Stimulated activated CD4-positive, alpha-beta T cell treated with anti-CD3 and anti-CD28 coated beads, Interleukin-1b, Interleukin-23, amount 100 ng/mL, for 48 hours (primary cell): ENCODE measurements around the gene STH.
"Not testable (repeated sequence)": the region's sequence is repeated elsewhere in the genome, so short reads cannot be mapped to it uniquely, and the experiment has no call there.

Experiments used
- DNase-seq: peaks from one replicate; pipeline ENCODE4 v3.0.0-alpha.2; 2020

The STH gene, protein sequence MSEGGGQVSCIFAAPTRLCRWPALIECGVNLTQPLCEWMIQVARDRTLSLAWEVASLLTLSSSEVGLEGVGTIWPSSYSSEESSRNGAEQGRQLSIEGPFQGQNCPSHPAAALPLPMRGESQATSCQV

GRCh38 chr17:45998987-45999899, at the start of gene STH:
STH (plus strand) TSS chr17:45999250; CDS start chr17:45999280, 30 bp downstream.
- DNase-seq = no peak

GRCh38 chr17:45949755-45950320, 49.2 kb upstream of the STH start:
- no peak for DNase-seq

- no peak for DNase-seq
Observed at GRCh38 chr17:45950888-45951287, 48.2 kb upstream of the STH start.

GRCh38 chr17:45951403-45951802, 47.6 kb upstream of the STH start:
- DNase-seq = no peak

GRCh38 chr17:45951941-45952340, 47.1 kb upstream of the STH start:
- no peak for DNase-seq

GRCh38 chr17:45952814-45953320, 46.2 kb upstream of the STH start:
- no peak for DNase-seq

DNA sequence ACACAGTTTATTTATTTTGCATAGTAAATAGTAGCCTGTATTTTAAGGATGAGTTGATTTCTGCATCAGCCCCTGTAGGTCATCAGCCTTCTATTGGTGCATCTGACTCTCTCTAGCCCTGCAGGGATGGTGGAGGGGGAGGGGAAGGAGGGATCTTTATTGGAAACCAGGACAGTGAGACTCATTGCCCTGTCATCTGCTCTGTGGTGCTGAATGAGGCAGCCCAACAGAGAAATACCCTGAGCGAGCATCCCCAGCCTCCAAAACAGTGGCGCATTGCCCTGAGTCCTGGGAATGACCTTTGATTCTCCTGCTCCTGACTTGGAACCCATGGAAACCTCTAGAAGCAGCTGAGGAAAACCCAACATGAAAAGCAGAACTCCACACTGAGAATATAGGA, 45.5 kb upstream of the STH start:
- no peak for DNase-seq

DNA sequence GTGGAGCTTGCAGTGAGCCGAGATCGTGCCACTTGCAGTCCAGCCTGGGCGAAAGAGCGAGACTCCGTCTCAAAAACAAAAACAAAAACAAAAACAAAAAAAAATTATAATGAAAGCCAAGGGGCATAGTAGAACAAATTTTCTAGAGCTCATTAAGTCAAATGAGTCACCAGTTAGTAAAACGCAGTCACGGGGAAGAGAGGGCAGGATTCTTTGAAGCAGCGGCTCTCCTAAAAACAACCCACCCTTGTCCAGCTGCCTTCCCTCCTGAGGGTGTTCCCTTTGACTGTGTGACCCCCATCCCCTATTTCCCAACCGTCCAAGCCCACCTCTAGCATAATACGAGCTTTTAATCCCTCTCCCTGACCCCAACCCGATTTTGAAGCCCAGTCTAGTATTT, 44.1 kb upstream of the STH start:
- no peak for DNase-seq

DNA sequence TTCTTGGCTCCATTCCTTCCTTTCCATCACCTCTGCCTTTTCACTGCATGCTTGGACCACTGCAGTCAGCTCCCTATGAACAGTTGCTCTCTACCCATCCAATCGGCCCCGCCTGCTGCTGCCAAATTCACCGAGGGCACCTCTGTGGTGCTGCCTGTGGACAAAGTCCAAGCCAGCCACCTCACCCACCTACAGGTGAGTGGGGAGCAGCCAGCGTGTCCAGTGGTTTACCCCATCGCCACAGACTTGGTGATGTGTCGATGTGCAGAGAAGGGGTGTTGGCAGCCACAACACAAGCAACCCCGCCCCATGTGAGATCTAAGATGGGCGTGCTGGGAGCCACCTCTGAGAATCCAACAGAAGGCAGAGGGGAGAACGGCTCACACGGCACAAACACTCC, 43.7 kb upstream of the STH start:
- DNase-seq = no peak

GRCh38 chr17:45956090-45956489, 43.0 kb upstream of the STH start:
- no peak for DNase-seq

DNA sequence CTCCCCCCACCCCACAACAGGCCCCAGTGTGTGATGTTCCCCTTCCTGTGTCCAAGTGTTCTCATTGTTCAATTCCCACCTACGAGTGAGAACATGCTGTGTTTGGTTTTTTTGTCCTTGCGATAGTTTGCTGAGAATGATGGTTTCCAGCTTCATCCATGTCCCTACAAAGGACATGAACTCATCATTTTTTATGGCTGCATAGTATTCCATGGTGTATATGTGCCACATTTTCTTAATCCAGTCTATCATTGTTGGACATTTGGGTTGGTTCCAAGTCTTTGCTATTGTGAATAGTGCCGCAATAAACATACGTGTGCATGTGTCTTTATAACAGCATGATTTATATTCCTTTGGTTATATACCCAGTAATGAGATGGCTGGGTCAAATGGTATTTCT, 42.3 kb upstream of the STH start:
- not testable (repeated sequence) for DNase-seq

DNA sequence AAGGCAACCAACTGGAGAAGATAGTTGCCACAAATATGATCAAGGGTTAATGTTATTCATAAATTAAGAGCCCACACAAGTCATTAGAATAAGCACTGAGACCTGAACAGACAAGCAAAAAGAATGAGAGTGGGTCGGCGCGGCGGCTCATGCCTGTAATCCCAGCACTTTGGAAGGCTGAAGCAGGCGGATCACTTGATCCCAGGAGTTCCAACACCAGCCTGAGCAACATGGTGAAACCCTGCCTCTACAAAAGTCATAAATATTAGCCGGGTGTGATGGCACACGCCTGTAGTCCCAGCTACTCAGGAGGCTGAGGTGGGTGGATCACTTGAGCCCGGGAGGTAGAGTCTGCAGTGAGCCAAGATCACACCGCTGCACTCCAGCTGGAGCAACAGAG, 40.7 kb upstream of the STH start:
- DNase-seq = no peak

DNA sequence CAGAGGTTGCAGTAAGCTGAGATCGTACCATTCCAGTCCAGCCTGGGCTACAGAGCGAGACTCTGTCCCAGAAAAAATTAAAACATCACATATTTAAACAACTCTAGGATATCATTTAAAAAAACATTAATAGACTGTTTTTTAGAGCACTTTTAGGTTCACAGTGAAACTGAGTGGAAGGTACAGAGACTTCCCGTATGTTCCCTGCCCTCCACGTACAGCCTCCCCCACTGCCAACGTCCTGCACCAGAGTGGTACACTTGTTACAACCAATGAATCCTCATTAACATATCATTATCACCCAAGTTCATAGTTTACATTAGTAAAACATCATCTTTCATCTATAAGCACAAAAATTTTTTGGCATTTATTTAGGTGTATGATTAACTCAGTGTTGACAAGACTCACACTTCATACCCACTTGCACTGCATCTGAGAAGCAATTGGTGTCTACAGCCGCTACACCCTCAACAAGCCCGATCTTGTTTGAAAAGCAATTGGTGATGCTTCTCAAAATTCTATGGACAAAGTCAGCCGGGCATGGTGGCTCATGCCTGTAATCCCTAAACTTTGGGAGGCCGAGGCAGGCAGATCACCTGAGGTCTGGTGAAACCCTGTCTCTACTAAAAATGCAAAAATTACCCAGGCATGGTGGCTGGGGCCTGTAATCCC, 39.9 kb upstream of the STH start:
- no peak for DNase-seq

DNA sequence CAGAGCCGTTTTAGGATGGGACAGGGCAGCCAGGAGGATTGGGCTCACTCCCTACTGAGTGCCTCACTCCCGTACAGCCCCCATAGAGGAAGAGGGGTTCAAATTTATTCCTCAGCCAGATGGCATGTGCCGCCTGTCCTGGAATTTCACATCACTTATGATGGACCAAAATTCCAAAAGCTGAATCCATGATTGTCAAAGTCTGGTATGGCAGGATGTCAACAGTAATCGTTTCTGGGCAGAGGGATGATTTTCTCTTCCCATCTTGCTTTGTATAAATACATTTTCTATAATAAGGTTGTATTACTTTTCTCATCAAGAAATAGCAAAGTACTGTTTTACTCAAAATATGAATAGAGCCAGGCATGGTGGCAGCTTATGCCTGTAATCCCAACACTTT, 38.7 kb upstream of the STH start:
- DNase-seq = no peak

- no peak for DNase-seq
Observed at GRCh38 chr17:45961206-45961605, 37.8 kb upstream of the STH start.

DNA sequence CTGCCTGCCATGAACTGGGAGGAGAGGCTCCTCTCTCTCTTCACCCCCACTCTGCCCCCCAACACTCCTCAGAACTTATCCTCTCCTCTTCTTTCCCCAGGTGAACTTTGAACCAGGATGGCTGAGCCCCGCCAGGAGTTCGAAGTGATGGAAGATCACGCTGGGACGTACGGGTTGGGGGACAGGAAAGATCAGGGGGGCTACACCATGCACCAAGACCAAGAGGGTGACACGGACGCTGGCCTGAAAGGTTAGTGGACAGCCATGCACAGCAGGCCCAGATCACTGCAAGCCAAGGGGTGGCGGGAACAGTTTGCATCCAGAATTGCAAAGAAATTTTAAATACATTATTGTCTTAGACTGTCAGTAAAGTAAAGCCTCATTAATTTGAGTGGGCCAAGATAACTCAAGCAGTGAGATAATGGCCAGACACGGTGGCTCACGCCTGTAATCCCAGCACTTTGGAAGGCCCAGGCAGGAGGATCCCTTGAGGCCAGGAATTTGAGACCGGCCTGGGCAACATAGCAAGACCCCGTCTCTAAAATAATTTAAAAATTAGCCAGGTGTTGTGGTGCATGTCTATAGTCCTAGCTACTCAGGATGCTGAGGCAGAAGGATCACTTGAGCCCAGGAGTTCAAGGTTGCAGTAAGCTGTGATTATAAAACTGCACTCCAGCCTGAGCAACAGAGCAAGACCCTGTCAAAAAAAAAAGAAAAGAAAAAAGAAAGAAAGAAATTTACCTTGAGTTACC, 36.7 kb upstream of the STH start:
- DNase-seq = no peak

DNA sequence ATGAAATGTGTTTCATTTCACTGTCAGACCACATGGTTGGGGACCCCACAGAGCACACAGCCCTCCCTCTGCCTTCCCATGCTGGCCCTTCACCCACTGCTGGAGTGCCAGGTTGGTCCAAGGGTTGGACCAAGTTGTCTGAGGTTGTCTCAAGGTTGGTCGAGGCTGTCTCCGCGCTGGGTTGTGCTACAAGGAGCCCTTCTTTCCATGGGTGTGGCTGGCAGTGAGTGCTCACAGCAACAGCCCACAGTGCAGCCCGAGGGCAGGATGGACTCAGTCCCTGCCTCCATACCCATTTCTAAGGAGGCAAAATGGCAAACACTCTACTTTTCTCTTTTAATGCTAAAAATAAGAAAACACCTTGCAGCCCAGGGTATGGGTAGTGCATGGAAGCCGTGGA, 35.8 kb upstream of the STH start:
- no peak for DNase-seq

GRCh38 chr17:45963889-45964288, 35.2 kb upstream of the STH start:
- DNase-seq = no peak

DNA sequence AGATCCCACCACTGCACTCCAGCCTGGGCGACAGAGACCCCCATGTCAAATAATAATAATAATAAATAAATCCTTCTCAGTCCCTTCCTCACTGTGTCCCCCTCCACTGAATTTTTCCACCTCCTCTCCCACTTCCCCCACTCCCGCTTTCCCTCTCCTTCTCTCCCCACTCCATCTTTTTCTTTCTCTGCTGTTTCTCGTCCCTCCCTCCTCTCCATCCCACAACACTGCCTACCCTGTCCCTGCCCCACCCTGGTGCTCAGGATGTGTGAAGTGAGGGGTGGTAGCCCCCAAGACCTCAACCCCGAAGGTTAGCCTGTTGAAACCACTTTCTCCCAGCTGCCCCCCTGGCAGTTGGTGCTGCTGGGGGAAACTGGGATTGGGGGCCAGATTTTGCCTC, 34.4 kb upstream of the STH start:
- no peak for DNase-seq

GRCh38 chr17:45965812-45966211, 33.2 kb upstream of the STH start:
- no peak for DNase-seq

GRCh38 chr17:45966606-45967280, 32.3 kb upstream of the STH start:
- DNase-seq = no peak

GRCh38 chr17:45967378-45967777, 31.7 kb upstream of the STH start:
- no peak for DNase-seq
